Measurements from ENCODE around the gene PRKG1. TPM values are rescaled to one million over a fixed set of nuclear protein-coding genes. Genes with fewer than 3 reads are reported as not detected.

Gene PRKG1
- total RNA-seq, 2 donors from 2014 or later = 8.1 to 16.6 TPM

GRCh38 chr10:51985336-51985735, 911.0 kb downstream of the PRKG1 start:
- no peaks in the 10 kb centered on the region for H3K36me3 ChIP-seq
- TF ChIP-seq CTCF (IDR thresholded peaks at IDR 0.05) = no peak
- DNase-seq = no peak
- no peaks in the 10 kb centered on the region for H3K9me3 ChIP-seq
- no peaks in the 10 kb centered on the region for H3K27me3 ChIP-seq
- no peak overlapping the region for H3K4me3 ChIP-seq
- no peak overlapping the region for H3K27ac ChIP-seq
- intact Hi-C loops (cut with DNase I) = no loop called here
- H3K4me1 ChIP-seq = no peaks in the 10 kb centered on the region
- no peak overlapping the region for H3K9ac ChIP-seq (ENCODE audit: low read depth in 2 of 2, low read length in 2 of 2)

GRCh38 chr10:51986516-51986915, 912.2 kb downstream of the PRKG1 start:
- no peak for DNase-seq
- no peaks in the 10 kb centered on the region for H3K27me3 ChIP-seq
- H3K4me1 ChIP-seq = no peaks in the 10 kb centered on the region
- H3K27ac ChIP-seq = no peak overlapping the region
- TF ChIP-seq CTCF (IDR thresholded peaks at IDR 0.05) = no peak
- H3K36me3 ChIP-seq = no peaks in the 10 kb centered on the region
- no peak overlapping the region for H3K4me3 ChIP-seq
- H3K9ac ChIP-seq (ENCODE audit: low read depth in 2 of 2, low read length in 2 of 2) = no peak overlapping the region
- H3K9me3 ChIP-seq = no peaks in the 10 kb centered on the region
- intact Hi-C loops (cut with DNase I) = no loop called here

GRCh38 chr10:51993475-51993874, 919.2 kb downstream of the PRKG1 start:
- no peak for TF ChIP-seq CTCF (IDR thresholded peaks at IDR 0.05)
- no peaks in the 10 kb centered on the region for H3K27me3 ChIP-seq
- no peak overlapping the region for H3K9ac ChIP-seq (ENCODE audit: low read depth in 2 of 2, low read length in 2 of 2)
- no peak overlapping the region for H3K27ac ChIP-seq
- no peak for DNase-seq
- intact Hi-C loops (cut with DNase I) = no loop called here
- no peak overlapping the region for H3K4me3 ChIP-seq
- no peaks in the 10 kb centered on the region for H3K9me3 ChIP-seq
- no peaks in the 10 kb centered on the region for H3K4me1 ChIP-seq
- H3K36me3 ChIP-seq = no peaks in the 10 kb centered on the region

GRCh38 chr10:51999096-51999495, 924.8 kb downstream of the PRKG1 start:
- Histone ChIP-seq H3K27me3 (no peaks in the 10 kb centered on the region), H3K4me3 (no peak overlapping the region), H3K36me3 (no peaks in the 10 kb centered on the region), H3K27ac (no peak overlapping the region), H3K4me1 (no peaks in the 10 kb centered on the region), H3K9me3 (no peaks in the 10 kb centered on the region), H3K9ac (ENCODE audit: low read depth in 2 of 2, low read length in 2 of 2) (no peak overlapping the region)
- intact Hi-C loops (cut with DNase I) = no loop called here
- DNase-seq = no peak
- TF ChIP-seq CTCF (IDR thresholded peaks at IDR 0.05) = no peak

- Histone ChIP-seq H3K9me3 (no peaks in the 10 kb centered on the region), H3K4me1 (no peaks in the 10 kb centered on the region), H3K27me3 (no peaks in the 10 kb centered on the region), H3K9ac (ENCODE audit: low read depth in 2 of 2, low read length in 2 of 2) (no peak overlapping the region), H3K27ac (no peak overlapping the region), H3K4me3 (no peak overlapping the region), H3K36me3 (no peaks in the 10 kb centered on the region)
- DNase-seq = no peak
- peak; percentile 44 for TF ChIP-seq CTCF (IDR thresholded peaks at IDR 0.05)
- intact Hi-C loops (cut with DNase I) = no loop called here
Measured at GRCh38 chr10:52004342-52004949, 930.2 kb downstream of the PRKG1 start.

Measured in colonic mucosa (tissue), 4 donors.